Natural killer cell (primary cell): ENCODE results near the gene GLP2R. TPM values are rescaled to one million over a fixed set of nuclear protein-coding genes. Genes with fewer than 3 reads are reported as not detected.

Source experiments
- ATAC-seq, 3 donors: fragments of 150-1000 bp in 2 of 3; fragments of 200-7000 bp in 1 of 3; cut with Tn5 transposase; 1 replicate in 1 of 3; 2 replicates in 2 of 3; pipeline ENCODE4 v1.10.0; 2021; ENCODE audit warnings: mild to moderate bottlenecking in 2 of 3, moderate library complexity in 2 of 3
- DNase-seq, 2 donors: peaks; one replicate each; pipeline versions ENCODE4 v3.0.0 to v3.0.0-alpha.2; 2013 to 2021; ENCODE audit warnings: mixed read lengths in 1 of 2
- H3K27ac ChIP-seq: one replicate; pipeline ENCODE4 v1.5.1; 2013; ENCODE audit warnings: mild to moderate bottlenecking, low read length
- H3K27me3 ChIP-seq: one replicate; pipeline ENCODE4 v1.6.1; 2013; ENCODE audit warnings: low read length; ENCODE audit not compliant: control insufficient read depth, insufficient read depth
- H3K36me3 ChIP-seq: one replicate; pipeline ENCODE4 v1.6.1; 2013; ENCODE audit warnings: low read length; ENCODE audit not compliant: control insufficient read depth, insufficient read depth
- H3K4me1 ChIP-seq: one replicate; pipeline ENCODE4 v1.6.1; 2013; ENCODE audit warnings: low read length; ENCODE audit not compliant: control insufficient read depth, insufficient read depth
- H3K4me3 ChIP-seq: one replicate; pipeline ENCODE4 v1.5.1; 2013; ENCODE audit warnings: low read length
- H3K9me3 ChIP-seq: one replicate; pipeline ENCODE4 v1.6.1; 2013; ENCODE audit warnings: low read length; ENCODE audit not compliant: control insufficient read depth, insufficient read depth
- H3K27ac Mint-ChIP-seq, 2 donors: one replicate each; pipeline ENCODE4 v1.8.0; 2022; ENCODE audit warnings: mild to moderate bottlenecking in 2 of 2, mixed read lengths in 2 of 2, moderate library complexity in 1 of 2
- H3K27me3 Mint-ChIP-seq, 2 donors: one replicate each; pipeline ENCODE4 v1.8.0; 2022; ENCODE audit warnings: low read depth in 2 of 2, mixed read lengths in 2 of 2
- H3K36me3 Mint-ChIP-seq: one replicate; pipeline ENCODE4 v1.8.0; 2022; ENCODE audit warnings: mixed read lengths
- H3K4me1 Mint-ChIP-seq, 2 donors: one replicate each; pipeline ENCODE4 v1.8.0; 2022; ENCODE audit warnings: mixed read lengths in 2 of 2
- H3K4me3 Mint-ChIP-seq: one replicate; pipeline ENCODE4 v1.8.0; 2022; ENCODE audit warnings: mild to moderate bottlenecking, moderate library complexity, mixed read lengths
- H3K9me3 Mint-ChIP-seq, 2 donors: one replicate each; pipeline ENCODE4 v1.8.0; 2022; ENCODE audit warnings: mixed read lengths in 2 of 2
- CTCF ChIP-seq: fragments of 200-600 bp; IDR thresholded peaks from one replicate; pipeline ENCODE4 v1.8.0; 2022; ENCODE audit warnings: antibody characterized with exemption
- WGBS: methylation state at CpG from one replicate; pipeline ENCODE4 v1.1.7; 2013; ENCODE audit warnings: missing lambda C conversion rate; ENCODE audit not compliant: insufficient coverage; 5-methylcytosine and 5-hydroxymethylcytosine counted together
- intact Hi-C: fragments of 100-400 bp; cut with micrococcal nuclease; formaldehyde crosslinking; loops from one replicate; pipeline ENCODE4 v1.14.2; 2022
- total RNA-seq, 4 donors: library from RNA; stranded (reverse); fragments of 120-200 nt in 1 of 4; gene quantifications; one replicate each; pipeline versions ENCODE4 v1.2.3 to v1.2.4, GENCODE V29; 2013 to 2022

Gene GLP2R
- total RNA-seq, 3 donors from 2014 or later (not counting 1 experiment from before 2014, with no cell fraction given): not detected

DNA sequence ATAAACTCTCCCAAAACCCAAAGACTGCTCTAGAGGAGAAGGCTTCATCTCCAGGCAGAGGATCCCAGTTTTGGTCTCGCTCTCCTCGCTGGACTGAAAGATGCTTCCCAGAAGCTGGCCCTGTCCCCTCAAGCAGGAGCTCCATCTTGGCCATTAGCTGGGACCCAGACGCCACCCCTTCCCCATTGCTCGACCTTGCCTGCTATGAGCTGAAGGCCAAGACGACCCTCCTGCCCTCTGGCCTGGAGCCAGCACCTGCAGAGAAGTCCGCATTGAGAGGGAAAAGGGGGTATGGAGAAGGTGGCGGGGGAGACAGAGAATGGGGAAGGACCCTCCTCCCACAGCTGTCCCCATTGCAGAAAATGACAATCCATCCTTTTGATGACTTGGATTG is 82.9 kb downstream of the GLP2R start:
- intact Hi-C loops: loop anchor here (5.0 kb wide), 1 partner anchor 709 kb away; no protein-coding TSS in a partner anchor
- no peak for TF ChIP-seq CTCF
- Mint-ChIP-seq H3K4me1 (peaks cover 4 to 10% of the 10 kb centered on the region in 2 donors), H3K9me3 (no peaks in the 10 kb centered on the region), H3K4me3 (no peak overlapping the region), H3K27ac (no peak overlapping the region), H3K27me3 (no peaks in the 10 kb centered on the region), H3K36me3 (no peaks in the 10 kb centered on the region)
- 80% methylated on average over 4 of the region's 7 CpGs for WGBS
- ATAC-seq (no peak), DNase-seq (no peak)
- Histone ChIP-seq H3K27me3 (no peaks in the 10 kb centered on the region), H3K4me1 (no peaks in the 10 kb centered on the region), H3K9me3 (no peaks in the 10 kb centered on the region), H3K4me3 (no peak overlapping the region), H3K27ac (no peak overlapping the region), H3K36me3 (peaks cover 7% of the 10 kb centered on the region)

GRCh38 chr17:9911089-9911488 is 85.4 kb downstream of the GLP2R start:
- Mint-ChIP-seq H3K9me3 (no peaks in the 10 kb centered on the region), H3K36me3 (peaks cover 17% of the 10 kb centered on the region), H3K27me3 (no peaks in the 10 kb centered on the region), H3K4me1 (peaks cover 0 to 10% of the 10 kb centered on the region in 2 donors), H3K27ac (no peak overlapping the region), H3K4me3 (no peak overlapping the region)
- ATAC-seq (no peak), DNase-seq (no peak)
- intact Hi-C loops: no loop called here
- Histone ChIP-seq H3K27ac (no peak overlapping the region), H3K4me3 (no peak overlapping the region), H3K9me3 (no peaks in the 10 kb centered on the region), H3K36me3 (peaks cover 19% of the 10 kb centered on the region), H3K4me1 (no peaks in the 10 kb centered on the region), H3K27me3 (no peaks in the 10 kb centered on the region)
- no peak for TF ChIP-seq CTCF
- WGBS: 85% methylated on average over 12 of the region's 12 CpGs

DNA sequence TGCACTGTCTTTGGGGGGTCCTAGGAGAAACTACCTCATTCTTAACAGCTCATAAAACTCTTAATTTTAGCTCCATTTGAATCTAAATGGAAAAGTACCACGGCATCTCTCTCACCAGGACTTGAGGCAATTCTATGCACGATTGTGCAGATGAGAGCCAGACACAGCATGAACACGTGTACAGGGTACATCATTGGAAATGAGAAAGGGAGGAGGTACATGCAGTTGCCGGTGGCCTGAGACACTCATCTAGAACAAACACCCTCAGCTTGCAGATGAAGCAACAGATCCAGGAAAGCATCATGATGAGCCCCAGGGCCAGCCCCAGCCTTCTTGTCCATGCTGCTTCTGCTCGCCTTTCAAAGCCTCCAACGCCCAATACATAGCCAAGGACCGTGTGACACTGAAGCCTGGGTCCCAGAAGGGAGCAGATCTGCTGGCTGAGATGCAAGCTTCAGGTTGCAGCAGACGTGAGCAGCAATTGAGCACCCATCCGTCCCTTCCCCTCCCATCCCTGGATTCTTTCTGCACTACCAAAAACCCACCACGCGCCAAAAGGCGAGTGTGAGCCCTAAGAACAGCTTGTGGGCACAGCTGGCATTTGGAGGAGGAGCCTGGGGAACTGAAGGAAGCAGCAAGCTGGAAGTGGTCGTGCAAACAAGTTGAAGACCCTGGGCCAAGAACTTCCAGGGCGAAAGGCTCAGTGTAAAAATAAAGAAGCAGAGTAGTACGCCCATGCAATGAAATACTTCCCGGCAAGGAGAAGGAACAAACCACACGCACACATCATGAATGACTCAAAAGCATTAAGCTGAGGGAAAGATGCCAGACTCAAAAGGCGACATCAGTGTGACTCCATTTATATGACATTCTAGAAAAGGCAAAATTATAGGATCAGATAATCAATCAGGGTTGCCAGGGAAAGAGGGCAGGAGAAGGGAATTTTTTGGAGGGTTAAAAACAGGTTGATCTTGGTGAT is 86.7 kb downstream of the GLP2R start:
- 87% methylated on average over 18 of the region's 18 CpGs for WGBS
- no peak for ATAC-seq
- Histone ChIP-seq H3K9me3 (no peaks in the 10 kb centered on the region), H3K27me3 (no peaks in the 10 kb centered on the region), H3K4me3 (no peak overlapping the region), H3K4me1 (no peaks in the 10 kb centered on the region), H3K27ac (no peak overlapping the region), H3K36me3 (peaks cover 32% of the 10 kb centered on the region)
- Mint-ChIP-seq H3K27ac (peak overlapping the region in 1 of 2 donors; percentile 50), H3K27me3 (no peaks in the 10 kb centered on the region), H3K4me3 (no peak overlapping the region), H3K9me3 (no peaks in the 10 kb centered on the region), H3K4me1 (peaks cover 0 to 10% of the 10 kb centered on the region in 2 donors), H3K36me3 (peaks cover 17% of the 10 kb centered on the region)
- intact Hi-C loops: no loop called here
- DNase-seq: no peak
- no peak for TF ChIP-seq CTCF
